Measurements from ENCODE around the gene CDH22.

CDH22 gene

GRCh38 chr20:46133886-46134654, 174.2 kb downstream of the CDH22 start:
- no peak for DNase-seq

GRCh38 chr20:46132705-46133120, 175.6 kb downstream of the CDH22 start:
- no peak for DNase-seq

- no peak for DNase-seq
Measured at GRCh38 chr20:46131396-46131795, 176.9 kb downstream of the CDH22 start.

- DNase-seq: no peak
Measured at GRCh38 chr20:46130534-46130933, 177.8 kb downstream of the CDH22 start.

GRCh38 chr20:46129955-46130481, 178.3 kb downstream of the CDH22 start:
- no peak for DNase-seq

- no peak for DNase-seq
Measured at GRCh38 chr20:46128310-46129151, 179.8 kb downstream of the CDH22 start.

- DNase-seq: no peak
Measured at GRCh38 chr20:46127396-46128010, 180.8 kb downstream of the CDH22 start.

GRCh38 chr20:46126440-46127056, 181.8 kb downstream of the CDH22 start:
- no peak for DNase-seq

Measured in NCI-H2081 treated with DMSO at 0.1 percent for 48 hours (cell line).